Body of pancreas (tissue), 4 donors: Measurements from ENCODE around the gene TARDBP. TPM values are rescaled to one million over a fixed set of nuclear protein-coding genes. Genes with fewer than 3 reads are reported as not detected.

Source experiments
- ATAC-seq: fragments of 150-250 bp; one replicate; pipeline ENCODE4 v1.9.1; 2016
- DNase-seq, 4 donors: peaks; one replicate each; pipeline ENCODE4 v3.0.0-alpha.2; 2019
- H3K27ac ChIP-seq, 4 donors: fragments of 200-600 bp; sonication (generic); 1 replicate in 3 of 4; 2 replicates in 1 of 4; pipeline versions ENCODE4 v1.5.1 to v1.6.1; 2016 to 2019; ENCODE audit warnings: mild to moderate bottlenecking in 1 of 4, mixed read lengths in 1 of 4, moderate library complexity in 1 of 4
- H3K27me3 ChIP-seq, 2 donors: fragments of 200-600 bp; sonication (generic); one replicate each; pipeline ENCODE4 v1.6.0; 2016; ENCODE audit warnings: mild to moderate bottlenecking in 1 of 2
- H3K36me3 ChIP-seq, 2 donors: fragments of 200-600 bp; sonication (generic); replicated peaks in 1 of 2; 2 replicates each; pipeline ENCODE4 v1.5.1; 2016; ENCODE audit warnings: low read depth in 2 of 2; ENCODE audit not compliant: insufficient read depth in 1 of 2
- H3K4me1 ChIP-seq: fragments of 200-600 bp; sonication (generic); one replicate; pipeline ENCODE4 v1.6.0; 2016
- H3K4me3 ChIP-seq, 2 donors: fragments of 200-600 bp; sonication (generic); 1 replicate in 1 of 2; 2 replicates in 1 of 2; pipeline ENCODE4 v1.5.1; 2016 to 2019
- H3K9me3 ChIP-seq, 3 donors: fragments of 200-600 bp; sonication (generic); 1 replicate in 2 of 3; 2 replicates in 1 of 3; pipeline ENCODE4 v1.5.1; 2016
- POLR2A ChIP-seq, 3 donors: fragments of 450-650 bp; IDR thresholded peaks; one replicate each; pipeline ENCODE4 v1.6.1; 2016; ENCODE audit warnings: antibody characterized with exemption in 3 of 3, mild to moderate bottlenecking in 2 of 3
- WGBS, 2 donors: methylation state at CpG; one replicate each; pipeline ENCODE4 v1.1.5; 2017; 5-methylcytosine and 5-hydroxymethylcytosine counted together
- intact Hi-C: fragments of 100-400 bp; cut with DNase I; formaldehyde crosslinking; loops from one replicate; pipeline ENCODE4 v1.15.1; 2023
- total RNA-seq, 2 donors: library from RNA; depleted of rRNA; stranded (reverse); fragments of >200 nt; gene quantifications; one replicate each; pipeline ENCODE4 v1.1.0, GENCODE V29; 2016
- TF ChIP-seq, protein P1 (sequence below), 7 experiments: fragments of 450-650 bp in 4 of 7; fragments of 200-600 bp in 3 of 7; sonication (generic) in 3 of 7; IDR thresholded peaks; one replicate each; pipeline ENCODE4 v1.5.1; 2016 to 2019; ENCODE audit warnings: antibody characterized with exemption in 7 of 7

The TARDBP gene
- total RNA-seq, 2 donors from 2014 or later: 104 to 136 TPM

DNA sequence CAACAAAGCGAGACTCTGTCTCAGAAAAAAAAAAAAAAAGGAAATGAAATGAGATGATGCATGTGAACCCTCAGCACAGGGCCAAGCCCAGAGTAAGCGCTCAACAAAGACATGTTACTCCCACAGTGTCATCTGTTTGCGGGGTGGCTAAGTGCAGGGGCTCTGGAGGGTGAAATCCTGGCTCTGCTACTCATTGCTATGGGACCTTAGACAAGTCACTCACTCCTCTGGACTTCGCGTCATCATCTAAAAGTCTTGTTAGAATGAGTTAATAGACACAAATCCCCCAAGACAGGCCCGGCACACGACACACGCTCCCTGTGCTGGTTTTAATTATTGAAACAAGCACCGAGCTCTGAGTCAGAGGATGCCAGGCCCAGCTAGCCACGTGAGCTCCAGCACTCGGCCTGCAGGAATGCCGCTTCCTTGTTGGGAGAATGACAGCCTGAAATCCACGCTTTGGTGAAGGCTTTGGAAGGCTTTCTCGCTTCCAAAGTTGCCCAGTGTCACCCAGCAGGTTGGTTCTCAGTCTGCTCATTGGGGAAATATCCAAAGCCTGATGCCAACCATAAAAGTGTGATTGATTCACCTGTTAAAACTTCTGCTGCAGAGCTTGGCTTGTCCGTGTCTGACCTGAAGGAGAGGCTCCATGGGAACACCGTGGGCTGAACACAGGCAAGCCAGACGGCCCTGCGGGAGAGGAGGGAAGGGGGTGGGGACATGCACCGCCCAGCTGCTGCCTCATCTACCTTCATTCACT is 36.7 kb upstream of the TARDBP start:
- DNase-seq (peak; percentile 40 to 70 (median 60)), ATAC-seq (peak; percentile 43)
- Histone ChIP-seq H3K27me3 (no peaks in the 10 kb centered on the region), H3K4me3 (no peak overlapping the region), H3K9me3 (no peaks in the 10 kb centered on the region), H3K27ac (peak overlapping the region; percentile 36 to 81 (median 58)), H3K4me1 (peaks cover 27% of the 10 kb centered on the region), H3K36me3 (no peaks in the 10 kb centered on the region)
- intact Hi-C loops: no loop called here
- no peak for TF ChIP-seq POLR2A (IDR thresholded peaks at IDR 0.05)
- TF ChIP-seq, protein P1, sequence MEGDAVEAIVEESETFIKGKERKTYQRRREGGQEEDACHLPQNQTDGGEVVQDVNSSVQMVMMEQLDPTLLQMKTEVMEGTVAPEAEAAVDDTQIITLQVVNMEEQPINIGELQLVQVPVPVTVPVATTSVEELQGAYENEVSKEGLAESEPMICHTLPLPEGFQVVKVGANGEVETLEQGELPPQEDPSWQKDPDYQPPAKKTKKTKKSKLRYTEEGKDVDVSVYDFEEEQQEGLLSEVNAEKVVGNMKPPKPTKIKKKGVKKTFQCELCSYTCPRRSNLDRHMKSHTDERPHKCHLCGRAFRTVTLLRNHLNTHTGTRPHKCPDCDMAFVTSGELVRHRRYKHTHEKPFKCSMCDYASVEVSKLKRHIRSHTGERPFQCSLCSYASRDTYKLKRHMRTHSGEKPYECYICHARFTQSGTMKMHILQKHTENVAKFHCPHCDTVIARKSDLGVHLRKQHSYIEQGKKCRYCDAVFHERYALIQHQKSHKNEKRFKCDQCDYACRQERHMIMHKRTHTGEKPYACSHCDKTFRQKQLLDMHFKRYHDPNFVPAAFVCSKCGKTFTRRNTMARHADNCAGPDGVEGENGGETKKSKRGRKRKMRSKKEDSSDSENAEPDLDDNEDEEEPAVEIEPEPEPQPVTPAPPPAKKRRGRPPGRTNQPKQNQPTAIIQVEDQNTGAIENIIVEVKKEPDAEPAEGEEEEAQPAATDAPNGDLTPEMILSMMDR (IDR thresholded peaks at IDR 0.05): no peak
- WGBS, 2 donors: 58 to 61% methylated on average over 12 to 19 of the region's 19 CpGs

DNA sequence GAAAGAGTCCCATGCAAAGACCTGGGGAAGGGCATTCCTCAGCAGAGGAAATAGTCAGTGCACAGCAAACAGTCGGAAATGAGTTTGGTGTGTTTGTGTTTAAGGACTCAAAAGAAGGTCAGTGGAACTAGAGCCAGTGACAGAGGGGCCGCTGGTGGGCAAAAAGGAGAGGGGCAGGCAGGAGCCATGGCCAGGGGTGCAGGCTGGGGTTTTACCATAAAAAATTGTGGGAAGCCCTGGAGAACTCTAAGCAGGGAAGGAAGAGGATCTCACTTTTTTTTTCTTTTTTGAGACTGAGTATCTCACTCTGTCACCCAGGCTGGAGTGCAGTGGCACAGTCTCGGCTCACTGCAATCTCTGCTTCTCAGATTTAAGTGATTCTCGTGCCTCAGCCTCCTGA is 33.7 kb upstream of the TARDBP start:
- DNase-seq (no peak), ATAC-seq (no peak)
- H3K27me3 ChIP-seq: no peaks in the 10 kb centered on the region
- 78 to 86% methylated on average over 4 of the region's 4 CpGs for WGBS, 2 donors
- TF ChIP-seq, protein P1 (IDR thresholded peaks at IDR 0.05): no peak
- no peaks in the 10 kb centered on the region for H3K9me3 ChIP-seq
- H3K36me3 ChIP-seq: no peaks in the 10 kb centered on the region
- peaks cover 30% of the 10 kb centered on the region for H3K4me1 ChIP-seq
- intact Hi-C loops: no loop called here
- H3K27ac ChIP-seq: peak overlapping the region in 1 of 4 donors; percentile 73
- H3K4me3 ChIP-seq: no peak overlapping the region

DNA sequence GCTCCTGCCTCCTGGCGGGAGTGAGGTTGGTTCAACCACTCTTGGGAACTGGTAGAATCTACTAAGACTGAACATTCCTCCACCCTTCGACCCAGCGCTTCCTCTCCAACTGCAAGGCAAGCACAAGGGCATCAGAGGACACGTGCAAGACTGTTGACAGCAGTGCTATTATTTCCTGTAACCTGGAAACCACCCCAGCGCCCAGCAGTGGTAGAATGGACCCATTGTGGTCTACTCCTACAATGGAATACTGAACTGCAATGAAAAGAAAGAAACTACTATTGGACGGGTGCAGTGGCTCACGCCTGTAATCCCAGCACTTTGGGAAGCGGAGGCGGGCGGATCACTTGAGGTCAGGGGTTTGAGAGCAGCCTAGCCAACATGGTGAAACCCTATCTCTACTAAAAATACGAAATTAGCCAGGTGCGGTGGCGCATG is 33.0 kb upstream of the TARDBP start:
- Histone ChIP-seq H3K4me1 (peaks cover 30% of the 10 kb centered on the region), H3K9me3 (no peaks in the 10 kb centered on the region), H3K36me3 (no peaks in the 10 kb centered on the region), H3K27me3 (no peaks in the 10 kb centered on the region), H3K27ac (peak overlapping the region; percentile 22 to 85 (median 70)), H3K4me3 (no peak overlapping the region)
- TF ChIP-seq, protein P1 (IDR thresholded peaks at IDR 0.05): no peak
- TF ChIP-seq POLR2A (IDR thresholded peaks at IDR 0.05): no peak
- intact Hi-C loops: no loop called here
- WGBS, 2 donors: 46 to 61% methylated on average over 10 to 11 of the region's 13 CpGs
- DNase-seq: peak; percentile 29 to 64 (median 49)
- peak; percentile 33 for ATAC-seq

DNA sequence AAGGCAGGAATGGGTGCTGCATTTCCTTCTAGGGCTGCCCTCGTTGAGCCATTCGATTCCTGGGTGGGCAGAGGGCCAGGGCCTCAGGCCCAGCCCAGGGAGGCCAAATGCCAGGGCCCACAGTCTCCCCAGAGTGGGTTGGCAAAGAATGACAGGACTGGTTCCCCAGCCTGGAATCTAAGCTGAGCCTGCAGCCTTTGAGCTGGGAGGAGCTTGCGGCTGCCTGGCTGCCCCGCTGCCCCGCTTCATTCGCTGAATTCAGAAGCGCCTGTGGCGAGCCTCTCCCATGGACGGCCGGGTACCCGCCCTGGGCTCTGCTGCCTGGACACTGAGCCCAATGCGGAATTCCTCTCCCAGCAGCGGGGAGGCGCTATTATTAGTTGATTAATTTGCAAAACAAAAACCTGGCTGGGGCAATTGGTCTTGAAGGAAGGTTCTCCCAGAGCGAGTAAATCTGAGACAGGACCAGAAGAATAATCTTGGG is 32.3 kb upstream of the TARDBP start:
- H3K36me3 ChIP-seq: no peaks in the 10 kb centered on the region
- H3K27me3 ChIP-seq: no peaks in the 10 kb centered on the region
- 3 to 6% methylated on average over 14 to 15 of the region's 15 CpGs for WGBS, 2 donors
- DNase-seq: peak; percentile 90 to 96 (median 95)
- TF ChIP-seq POLR2A (IDR thresholded peaks at IDR 0.05): peak in 2 of 3 donors; percentile 59 to 68
- TF ChIP-seq, protein P1 (IDR thresholded peaks at IDR 0.05): peak; percentile 9 to 70 (median 59)
- peak overlapping the region; percentile 22 to 85 (median 70) for H3K27ac ChIP-seq
- H3K4me1 ChIP-seq: peaks cover 30% of the 10 kb centered on the region
- intact Hi-C loops: no loop called here
- peak; percentile 94 for ATAC-seq
- H3K9me3 ChIP-seq: no peaks in the 10 kb centered on the region
- H3K4me3 ChIP-seq: no peak overlapping the region
